Heart right ventricle (tissue), 16 donors: ENCODE data around the gene ITGB2. TPM values are rescaled to one million over a fixed set of nuclear protein-coding genes. Genes with fewer than 3 reads are reported as not detected.
A peak's percentile ranks its signal among the peaks of the same experiment; 100 is the strongest.

Experiments used
- ATAC-seq, 8 donors: fragments of 200-7000 bp; cut with Tn5 transposase; one replicate each; pipeline ENCODE4 v1.9.1; 2020; ENCODE audit warnings: mild to moderate bottlenecking in 8 of 8, moderate library complexity in 8 of 8, moderate number of reproducible peaks in 1 of 8
- DNase-seq, 2 donors: peaks; one replicate each; pipeline ENCODE4 v3.0.0-alpha.2; 2020
- H3K27ac ChIP-seq, 10 donors: fragments of 200-600 bp; sonication (generic) in 2 of 10; one replicate each; pipeline versions ENCODE4 v1.5.0 to v1.8.0; 2020 to 2022; ENCODE audit warnings: mild to moderate bottlenecking in 3 of 10
- H3K27me3 ChIP-seq, 7 donors: fragments of 200-600 bp; one replicate each; pipeline ENCODE4 v1.8.0; 2021 to 2022; ENCODE audit warnings: mild to moderate bottlenecking in 2 of 7
- H3K36me3 ChIP-seq, 9 donors: fragments of 200-600 bp; sonication (generic) in 1 of 9; one replicate each; pipeline versions ENCODE4 v1.5.0 to v1.8.0; 2020 to 2022; ENCODE audit warnings: mild to moderate bottlenecking in 2 of 9
- H3K4me1 ChIP-seq, 9 donors: fragments of 200-600 bp; sonication (generic) in 1 of 9; one replicate each; pipeline versions ENCODE4 v1.5.0 to v1.8.0; 2020 to 2022; ENCODE audit warnings: mild to moderate bottlenecking in 4 of 9
- H3K4me3 ChIP-seq, 10 donors: fragments of 200-600 bp; sonication (generic) in 2 of 10; one replicate each; pipeline versions ENCODE4 v1.5.0 to v1.8.0; 2020 to 2022; ENCODE audit warnings: mild to moderate bottlenecking in 7 of 10, moderate library complexity in 2 of 10
- H3K9me3 ChIP-seq, 11 donors: fragments of 200-600 bp in 10 of 11; sonication (generic) in 2 of 11; one replicate each; pipeline versions ENCODE4 v1.5.0 to v1.8.0; 2013 to 2022; ENCODE audit warnings: mild to moderate bottlenecking in 2 of 11, control low read depth in 1 of 11, moderate library complexity in 1 of 11
- CTCF ChIP-seq, 9 donors: fragments of 200-600 bp; sonication (generic) in 2 of 9; IDR thresholded peaks; one replicate each; pipeline versions ENCODE4 v1.5.0 to v1.8.0; 2021 to 2022; ENCODE audit warnings: antibody characterized with exemption in 9 of 9, mild to moderate bottlenecking in 5 of 9, moderate library complexity in 1 of 9
- WGBS, 2 donors: extraction: QIAGEN DNeasy Blood & Tissue Kit; methylation state at CpG; one replicate each; pipeline ENCODE4 v1.1.7; 2013; ENCODE audit warnings: inconsistent platforms in 1 of 2; 5-methylcytosine and 5-hydroxymethylcytosine counted together
- intact Hi-C, 10 donors: fragments of 100-400 bp; cut with DNase I; formaldehyde crosslinking; loops; one replicate each; pipeline versions ENCODE4 v1.11.1 to v1.14.2; 2022
- polyA plus RNA-seq, 2 donors: library from polyadenylated mRNA; stranded (reverse); fragments of 200-250 nt; gene quantifications; one replicate each; pipeline ENCODE4 v1.2.3, GENCODE V29; 2013
- total RNA-seq, 10 donors: library from RNA; stranded (reverse); fragmentation: NEBNext Ultra II Directional in 3 of 10; extraction: Animal tissue kit (Norgen Biotek cat#: 25700) in 3 of 10; gene quantifications; one replicate each; pipeline versions ENCODE4 v1.2.1 to v1.2.4, GENCODE V29; 2021 to 2023
- donor health status: Arrhythmogenic right ventricular cardiomyopathy.
- donor health status: ischemic (EF 13 %, LVEDD 7.1; RV severe dilation, severe dysfunction).
- donor health status: healthy with polysubstance abuse.
- donor health status: DM: no; HTN: yes; CAD: no.
- donor health status: DM: no; HTN: no; CAD: no.
- donor health status: ischemic (EF 25% LVEDD 6.9; RV normal size, moderate dysfunction).
- donor health status: ischemic (EF 25% LVEDD 5.7; RV mildly dilated, moderate dysfunction).
- donor health status: healthy.
- donor health status: DM: yes; HTN: yes; CAD: no.
- donor health status: Ischemic cardiomyopathy.
- donor health status: ischemic (EF 35%, LVEDD 5.7; RV mildly dilated, moderate dysfunction).
- donor health status: nonischemic (EF 11% LVEDD 7.7; RV severe dilation, severe dysfunction).
- donor health status: DM: yes; HTN: yes; CAD: no.
- donor health status: PGD.
- donor health status: ischemic (EF 29% LVEDD 5.4; RV normal size, mild dysfunction).
- donor health status: nonischemic (EF 23%, LVEDD 6.1; RV moderate dilation, normal function).

The ITGB2 gene
- total and polyA plus RNA-seq, 12 donors: 5.1 to 151 (median 11.4) TPM

DNA sequence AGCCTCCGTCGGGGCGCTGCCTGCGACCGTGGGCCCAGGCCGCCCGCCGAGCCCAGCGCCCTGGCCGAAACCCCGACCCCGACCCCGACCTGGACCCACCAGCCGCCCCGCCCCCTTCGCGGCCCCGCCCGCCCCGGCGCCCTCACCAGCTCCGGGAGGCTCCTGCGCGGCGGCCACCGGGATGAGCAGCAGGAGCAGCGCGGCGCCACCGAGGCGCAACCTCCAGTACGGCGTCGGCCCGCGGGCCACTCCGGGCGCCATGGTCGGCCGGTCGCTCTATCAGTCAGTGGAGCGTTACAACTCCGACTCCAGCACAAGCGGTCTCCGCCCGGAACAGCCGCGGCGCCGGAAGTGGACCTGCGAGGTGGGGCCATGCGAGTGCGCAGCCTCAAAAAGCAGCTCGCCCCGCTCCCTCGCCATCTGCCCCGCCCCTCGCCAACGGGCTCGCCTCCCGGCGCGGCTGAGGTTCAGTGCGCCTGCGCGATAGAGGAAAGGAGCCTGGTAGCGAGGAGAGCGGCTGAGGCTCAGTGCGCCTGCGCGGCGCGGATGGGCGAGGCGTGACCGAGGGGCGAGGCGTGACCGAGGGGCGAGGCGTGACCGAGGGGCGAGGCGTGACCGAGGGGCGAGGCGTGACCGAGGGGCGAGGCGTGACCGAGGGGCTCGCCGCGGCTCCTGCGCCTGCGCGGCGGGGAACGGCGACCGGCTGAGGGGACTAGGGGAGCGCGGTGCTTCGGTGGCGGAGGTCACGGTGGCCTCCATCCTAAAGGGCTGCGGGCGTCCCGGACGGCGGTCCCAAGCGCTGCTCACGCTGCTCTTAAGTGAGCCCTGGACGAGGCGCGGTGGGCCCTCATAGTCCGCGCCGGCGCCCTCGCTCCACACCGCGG lies 47.1 kb downstream of the ITGB2 start, which contains the start of gene PTTG1IP:
TSS of gene PTTG1IP (minus strand) at position 335 of the 884 bp plus-strand sequence. CDS start at position 261, 74 bp downstream.
- DNase-seq (peak; percentile 98 to 100), ATAC-seq (peak; percentile 82 to 90 (median 87))
- Histone ChIP-seq H3K36me3 (no peaks in the 10 kb centered on the region), H3K9me3 (no peaks in the 10 kb centered on the region), H3K27me3 (no peaks in the 10 kb centered on the region), H3K27ac (peak within 1 kb of the TSS; percentile 83 to 99 (median 95)), H3K4me3 (peak within 1 kb of the TSS; percentile 64 to 95 (median 85)), H3K4me1 (peaks cover 12 to 88% (median 52%) of the 10 kb centered on the region in 9 donors)
- intact Hi-C loops: loop anchor here in 7 of 10 donors (2.0 to 10.0 kb wide), 7 partner anchors 27 to 261 kb away; partner anchors contain the start of genes SUMO3 (in 5 of the 7) and UBE2G2 (in 5 of the 7)
- TF ChIP-seq CTCF (IDR thresholded peaks at IDR 0.05): no peak
- 1% methylated on average over 99 to 123 of the region's 123 CpGs for WGBS, 2 donors

DNA sequence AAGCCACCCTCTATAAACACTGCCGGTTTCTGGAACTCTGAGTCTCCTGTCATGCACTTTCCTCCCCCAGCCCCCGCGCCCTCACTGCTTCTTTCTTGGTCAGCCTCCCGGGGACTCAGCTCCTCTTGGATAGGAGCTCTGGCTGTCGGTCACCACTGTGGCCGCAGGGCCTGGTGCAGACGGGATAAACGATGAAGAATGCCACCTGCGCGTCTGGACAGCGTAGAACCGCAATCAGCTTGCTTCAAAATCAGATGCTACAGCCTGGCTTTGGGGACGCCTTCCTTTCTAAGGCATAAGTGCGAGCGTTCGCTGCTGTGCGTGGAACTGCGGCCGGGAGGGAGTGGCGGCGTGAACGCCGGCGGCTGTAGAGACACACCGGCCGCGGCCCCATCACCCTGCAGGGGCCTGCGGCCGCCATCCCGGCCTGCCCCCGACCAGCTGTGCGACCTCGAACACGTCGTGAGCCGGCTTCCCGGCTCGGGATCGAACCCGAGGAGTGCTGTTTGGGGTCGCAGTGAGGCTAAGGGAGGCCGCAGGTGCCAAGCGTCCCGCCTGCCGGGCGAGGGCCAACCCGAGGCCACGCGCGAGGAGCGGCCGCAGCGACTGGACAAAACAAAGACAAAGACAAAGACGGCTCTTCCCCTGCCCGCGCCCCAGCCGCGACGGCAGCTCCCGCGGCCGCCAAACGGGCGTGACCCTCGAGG lies 47.9 kb downstream of the ITGB2 start:
- ATAC-seq (peak in 4 of 8 donors; percentile 0 to 2 (median 1)), DNase-seq (peak; percentile 41 to 46)
- intact Hi-C loops: loop anchor here in 7 of 10 donors (2.0 to 10.0 kb wide), 6 partner anchors 26 to 262 kb away; partner anchors contain the start of genes SUMO3 (in 4 of the 7) and UBE2G2 (in 4 of the 7)
- Histone ChIP-seq H3K9me3 (no peaks in the 10 kb centered on the region), H3K27me3 (no peaks in the 10 kb centered on the region), H3K36me3 (peaks cover 0 to under 1% (median 0%) of the 10 kb centered on the region in 9 donors), H3K27ac (peak overlapping the region; percentile 83 to 99 (median 95)), H3K4me3 (peak overlapping the region; percentile 64 to 95 (median 85)), H3K4me1 (peaks cover 12 to 88% (median 60%) of the 10 kb centered on the region in 9 donors)
- 1% methylated on average over 65 of the region's 65 CpGs for WGBS, 2 donors
- TF ChIP-seq CTCF (IDR thresholded peaks at IDR 0.05): no peak

DNA sequence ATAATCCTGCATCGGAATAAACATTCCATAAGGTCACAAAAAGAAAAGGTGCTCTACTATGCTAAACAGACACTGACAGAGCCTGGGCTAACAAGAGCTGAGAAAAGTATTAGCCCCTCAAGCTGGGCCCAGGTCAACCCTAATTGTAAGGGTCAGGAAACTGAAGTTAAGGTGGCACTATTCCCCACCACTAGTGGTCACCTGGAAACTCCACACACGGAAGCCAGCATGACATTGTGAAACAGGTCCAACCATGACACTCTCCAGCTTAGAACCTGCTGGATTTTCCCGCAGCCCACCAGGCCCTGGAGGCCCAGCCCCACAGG lies 48.4 kb downstream of the ITGB2 start:
- intact Hi-C loops: loop anchor here in 7 of 10 donors (2.0 to 10.0 kb wide), 6 partner anchors 25 to 263 kb away; partner anchors contain the start of genes SUMO3 (in 4 of the 7) and UBE2G2 (in 4 of the 7)
- H3K27me3 ChIP-seq: no peaks in the 10 kb centered on the region
- peaks cover 0 to 5% (median 0%) of the 10 kb centered on the region in 9 donors for H3K36me3 ChIP-seq
- peak in 1 of 8 donors; percentile 0 for ATAC-seq
- peaks cover 12 to 88% (median 65%) of the 10 kb centered on the region in 9 donors for H3K4me1 ChIP-seq
- peak overlapping the region; percentile 83 to 99 (median 95) for H3K27ac ChIP-seq
- peak in 1 of 9 donors; percentile 2 for TF ChIP-seq CTCF (IDR thresholded peaks at IDR 0.05)
- peak overlapping the region; percentile 64 to 95 (median 85) for H3K4me3 ChIP-seq
- no peak for DNase-seq
- H3K9me3 ChIP-seq: no peaks in the 10 kb centered on the region
- 2 to 11% methylated on average over 3 of the region's 3 CpGs for WGBS, 2 donors
